GM10266 (cell line): ENCODE results near the gene SEPTIN12.

Experiments
- DNase-seq: peaks from one replicate; pipeline ENCODE4 v3.0.0; 2012; ENCODE audit errors: extremely low spot score
- CTCF ChIP-seq: IDR thresholded peaks from 2 replicates; pipeline ENCODE4 v1.5.1; 2012; ENCODE audit warnings: mild to moderate bottlenecking, low read depth; ENCODE audit not compliant: control insufficient read depth, insufficient read depth; ENCODE audit errors: missing control alignments

The SEPTIN12 gene

GRCh38 chr16:4797805-4798252 is 9.7 kb upstream of the SEPTIN12 start:
- no peak for DNase-seq
- no peak for TF ChIP-seq CTCF

GRCh38 chr16:4796982-4797804 is 9.0 kb upstream of the SEPTIN12 start:
- DNase-seq = no peak
- TF ChIP-seq CTCF = no peak

GRCh38 chr16:4795828-4796572 is 7.9 kb upstream of the SEPTIN12 start:
- TF ChIP-seq CTCF = no peak

GRCh38 chr16:4795181-4795827 is 7.2 kb upstream of the SEPTIN12 start, which contains the start of gene SMIM22:
Gene SMIM22, plus strand, starts transcription at chr16:4795369. Its CDS starts 366 bp downstream, at chr16:4795735.
- DNase-seq = no peak
- TF ChIP-seq CTCF = no peak

More at GRCh38 chr16:4795828-4796572, 7.9 kb upstream of the SEPTIN12 start:
- no peak for DNase-seq

GRCh38 chr16:4792951-4793513 is 4.9 kb upstream of the SEPTIN12 start:
- TF ChIP-seq CTCF = no peak
- DNase-seq = no peak

GRCh38 chr16:4790871-4791270 is 2.7 kb upstream of the SEPTIN12 start:
- DNase-seq = no peak
- TF ChIP-seq CTCF = no peak
